HepG2 (cell line): Measurements from ENCODE around the gene UBAP2L. TPM values are rescaled to one million over a fixed set of nuclear protein-coding genes. Genes with fewer than 3 reads are reported as not detected.

Source experiments
- ATAC-seq: fragments of 200-7000 bp; cut with Tn5 transposase; 3 replicates; pipeline ENCODE4 v1.9.1; 2020; ENCODE audit warnings: mild to moderate bottlenecking, moderate library complexity
- BruUV-seq: library from RNA; stranded (reverse); fragments of 400-500 nt; replicated peaks from 2 replicates; lab custom pipeline; 2021; lab: Mats Ljungman, UMichigan
- CTCF ChIA-PET: fragments of 300-600 bp; formaldehyde crosslinking; extraction: SDS; loops from one replicate; lab custom pipeline; 2021; ENCODE audit warnings: low total read pairs, inconsistent platforms, low intra/inter-chr PET ratio; lab: Yijun Ruan, JAX
- POLR2A ChIA-PET: fragments of 350-600 bp; sonication (Branson Sonifier 250); formaldehyde crosslinking; loops from one replicate; lab custom pipeline; 2020; ENCODE audit warnings: antibody characterized with exemption, inconsistent platforms; lab: Yijun Ruan, JAX
- DNase-seq: peaks from one replicate; pipeline ENCODE4 v3.0.0-alpha.2; 2015; ENCODE audit warnings: low spot score
- FAIRE-seq: peaks from 3 replicates; lab custom pipeline; 2011; peaks lifted over from hg19 to GRCh38; lab: Jason Lieb, UNC
- H2AFZ ChIP-seq: one replicate; pipeline ENCODE4 v1.6.1; 2011; ENCODE audit warnings: low read length, inconsistent platforms
- H3K27ac ChIP-seq: fragments of 300-600 bp; 3 replicates; pipeline ENCODE4 v1.8.0; 2011; ENCODE audit warnings: mixed run types, mild to moderate bottlenecking, mixed read lengths, low read length, inconsistent platforms; ENCODE audit not compliant: insufficient read depth; ENCODE audit errors: extremely low read length
- H3K27me3 ChIP-seq, 2 experiments: fragments of 200-600 bp in 1 of 2; 2 replicates in 1 of 2; 3 replicates in 1 of 2; pipeline versions ENCODE4 v1.6.0 to v1.8.0; 2011; ENCODE audit warnings: low read length in 2 of 2, mild to moderate bottlenecking in 2 of 2, moderate library complexity in 2 of 2, inconsistent platforms in 1 of 2; ENCODE audit not compliant: insufficient read depth in 2 of 2, control insufficient read depth in 1 of 2
- H3K36me3 ChIP-seq, 2 experiments: fragments of 200-600 bp in 1 of 2; replicated peaks in 1 of 2; 2 replicates in 1 of 2; 3 replicates in 1 of 2; pipeline versions ENCODE4 v1.5.1 to v1.8.0; 2011; ENCODE audit warnings: low read length in 2 of 2, inconsistent platforms in 1 of 2; ENCODE audit not compliant: insufficient read depth in 2 of 2, control insufficient read depth in 1 of 2
- H3K4me1 ChIP-seq: 2 replicates; pipeline ENCODE4 v1.5.1; 2012; ENCODE audit warnings: low read length, inconsistent platforms; ENCODE audit not compliant: insufficient read depth
- H3K4me2 ChIP-seq: 2 replicates; pipeline ENCODE4 v1.6.0; 2011; ENCODE audit warnings: low read depth, low read length, inconsistent platforms
- H3K4me3 ChIP-seq, 3 experiments: fragments of 200-600 bp in 1 of 3; sonication (generic), shearing (Covaris generic) in 1 of 3; replicated peaks in 1 of 3; 2 replicates each; pipeline ENCODE4 v1.5.1; 2011 to 2016; ENCODE audit warnings: low read length in 3 of 3, inconsistent platforms in 2 of 3, low read depth in 2 of 3, mild to moderate bottlenecking in 2 of 3, control low read depth in 1 of 3, mixed read lengths in 1 of 3; ENCODE audit not compliant: insufficient read depth in 1 of 3
- H3K79me2 ChIP-seq: one replicate; pipeline ENCODE4 v1.6.1; 2011; ENCODE audit warnings: low read length, inconsistent platforms; ENCODE audit not compliant: insufficient read depth
- H3K9ac ChIP-seq: 2 replicates; pipeline ENCODE4 v1.6.0; 2011; ENCODE audit warnings: mild to moderate bottlenecking, low read depth, low read length, inconsistent platforms; ENCODE audit not compliant: insufficient read depth
- H3K9me3 ChIP-seq: 2 replicates; pipeline ENCODE4 v1.5.1; 2012; ENCODE audit warnings: mild to moderate bottlenecking, low read length
- H4K20me1 ChIP-seq: 2 replicates; pipeline ENCODE4 v1.6.0; 2011; ENCODE audit warnings: inconsistent platforms, mild to moderate bottlenecking, low read length, moderate library complexity; ENCODE audit not compliant: insufficient read depth
- CERS6 ChIP-seq: sonication (generic); formaldehyde crosslinking; IDR thresholded peaks from 2 replicates; pipeline ENCODE4 v1.5.0; 2020; ENCODE audit warnings: missing genetic modification reagents
- DMTF1 ChIP-seq: sonication (generic); formaldehyde crosslinking; IDR thresholded peaks from 2 replicates; pipeline ENCODE4 v1.4.0; 2020; ENCODE audit warnings: mild to moderate bottlenecking, missing genetic modification reagents
- ELK4 ChIP-seq: sonication (generic); formaldehyde crosslinking; IDR thresholded peaks from 2 replicates; pipeline ENCODE4 v1.9.0; 2021; ENCODE audit warnings: missing genetic modification reagents, borderline replicate concordance
- HMG20B ChIP-seq: conservative IDR thresholded peaks from 2 replicates; pipeline ENCODE4 v1.6.1; 2016; ENCODE audit warnings: missing genetic modification reagents, missing compliant biosample characterization
- RFX1 ChIP-seq: fragments of 450-650 bp; IDR thresholded peaks from 2 replicates; pipeline ENCODE4 v1.6.1; 2017
- ZNF383 ChIP-seq: sonication (generic); formaldehyde crosslinking; IDR thresholded peaks from 2 replicates; pipeline ENCODE4 v1.4.0; 2020; ENCODE audit warnings: missing genetic modification reagents, mild to moderate bottlenecking, borderline replicate concordance
- ZNF430 ChIP-seq: sonication (generic); formaldehyde crosslinking; IDR thresholded peaks from 2 replicates; pipeline ENCODE4 v1.9.0; 2021; ENCODE audit warnings: mild to moderate bottlenecking, missing genetic modification reagents
- ZNF891 ChIP-seq: sonication (generic); formaldehyde crosslinking; IDR thresholded peaks from 2 replicates; pipeline ENCODE4 v1.5.0; 2020; ENCODE audit warnings: mild to moderate bottlenecking, missing genetic modification reagents
- WGBS: methylation state at CpG from one replicate; pipeline ENCODE4 v1.1.6; 2017; ENCODE audit warnings: low lambda C conversion rate; 5-methylcytosine and 5-hydroxymethylcytosine counted together
- in situ Hi-C: cut with HindIII; loops from 2 replicates; pipeline ENCODE4 v1.10.0; 2017; ENCODE audit warnings: low pct_unique_long_range_greater_than_20kb; ENCODE audit not compliant: extremely low pct_ligation_motif_present
- intact Hi-C: fragments of 100-400 bp; cut with micrococcal nuclease; formaldehyde crosslinking; loops from one replicate; pipeline ENCODE4 v1.10.0; 2022; ENCODE audit not compliant: unreplicated experiment
- polyA plus RNA-seq, 8 experiments: library from polyadenylated mRNA; depleted of rRNA in 3 of 8; stranded (reverse) in 7 of 8; unstranded in 1 of 8; fragments of >200 nt; fragmentation: Illumina TruSeq in 4 of 8; extraction: Trizol in 4 of 8; gene quantifications; 2 replicates each; pipeline versions ENCODE4 v1.2.1 to v1.2.3, GENCODE V29; 2011 to 2016; ENCODE audit warnings: low read depth in 4 of 8, missing spikeins in 1 of 8, mixed read lengths in 1 of 8; ENCODE audit not compliant: insufficient read depth in 1 of 8
- total RNA-seq, 5 experiments: library from RNA; depleted of rRNA; stranded (reverse); fragments of >200 nt; fragmentation: Illumina TruSeq; extraction: Trizol; gene quantifications; 2 replicates each; pipeline ENCODE4 v1.2.3, GENCODE V29; 2016; ENCODE audit warnings: low read depth in 1 of 5
- TF ChIP-seq, protein P1 (sequence below): IDR thresholded peaks from 2 replicates; pipeline ENCODE4 v1.6.1; 2016; ENCODE audit warnings: missing compliant biosample characterization, missing genetic modification reagents, borderline replicate concordance
- TF ChIP-seq, protein P2 (sequence below): sonication (generic); formaldehyde crosslinking; IDR thresholded peaks from 2 replicates; pipeline ENCODE4 v1.5.1; 2020; ENCODE audit warnings: missing genetic modification reagents, mild to moderate bottlenecking, borderline replicate concordance

Gene UBAP2L
- total and polyA plus RNA-seq, 2 of the 13 experiments (the other 11 are each of a cell fraction or from before 2014, with no cell fraction given): 74.2 to 159 TPM

DNA sequence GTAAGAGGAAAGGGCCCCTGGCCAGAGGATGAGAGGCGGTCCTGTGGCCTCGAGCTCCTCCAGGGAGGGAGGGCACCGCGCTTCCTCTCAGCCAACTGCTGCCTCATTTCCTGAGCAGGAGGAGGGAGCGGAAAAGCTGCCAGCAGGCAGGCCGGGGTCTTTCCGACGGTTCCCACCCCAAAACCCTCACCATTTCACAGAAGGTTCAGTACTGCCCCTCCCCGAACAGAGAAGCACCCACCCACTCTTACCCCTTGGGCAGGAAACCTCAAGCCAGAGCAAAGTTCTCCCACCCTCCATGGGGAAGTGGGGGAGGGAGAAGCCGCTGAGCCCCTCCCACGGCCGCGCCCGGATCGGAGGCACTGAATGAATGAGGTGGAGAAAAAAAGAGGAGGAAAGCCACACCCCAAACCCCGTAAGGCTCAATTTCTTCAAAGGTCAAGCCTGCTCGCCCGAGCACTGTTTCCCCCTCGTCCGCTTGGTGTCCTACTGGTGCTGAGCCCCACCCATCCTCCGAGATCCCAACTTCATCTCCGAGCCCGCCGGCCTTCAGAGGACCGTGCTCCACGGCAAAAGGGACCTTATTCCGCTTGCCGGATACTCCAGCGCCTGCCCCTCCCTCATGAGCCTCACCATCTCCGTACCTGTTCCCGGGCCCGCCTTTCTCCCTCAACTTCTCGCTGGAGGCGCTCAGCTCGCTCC is 38.3 kb upstream of the UBAP2L start (continued):
- TF ChIP-seq DMTF1 (CRISPR knock-in tag) (no peak), HMG20B (CRISPR knock-in tag) (no peak), ZNF383 (CRISPR knock-in tag) (no peak), ZNF891 (peak; percentile 3; the same call in 1 of the 2 replicates)
- TF ChIP-seq, protein P1, sequence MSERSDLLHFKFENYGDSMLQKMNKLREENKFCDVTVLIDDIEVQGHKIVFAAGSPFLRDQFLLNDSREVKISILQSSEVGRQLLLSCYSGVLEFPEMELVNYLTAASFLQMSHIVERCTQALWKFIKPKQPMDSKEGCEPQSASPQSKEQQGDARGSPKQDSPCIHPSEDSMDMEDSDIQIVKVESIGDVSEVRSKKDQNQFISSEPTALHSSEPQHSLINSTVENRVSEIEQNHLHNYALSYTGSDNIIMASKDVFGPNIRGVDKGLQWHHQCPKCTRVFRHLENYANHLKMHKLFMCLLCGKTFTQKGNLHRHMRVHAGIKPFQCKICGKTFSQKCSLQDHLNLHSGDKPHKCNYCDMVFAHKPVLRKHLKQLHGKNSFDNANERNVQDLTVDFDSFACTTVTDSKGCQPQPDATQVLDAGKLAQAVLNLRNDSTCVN: no peak

DNA sequence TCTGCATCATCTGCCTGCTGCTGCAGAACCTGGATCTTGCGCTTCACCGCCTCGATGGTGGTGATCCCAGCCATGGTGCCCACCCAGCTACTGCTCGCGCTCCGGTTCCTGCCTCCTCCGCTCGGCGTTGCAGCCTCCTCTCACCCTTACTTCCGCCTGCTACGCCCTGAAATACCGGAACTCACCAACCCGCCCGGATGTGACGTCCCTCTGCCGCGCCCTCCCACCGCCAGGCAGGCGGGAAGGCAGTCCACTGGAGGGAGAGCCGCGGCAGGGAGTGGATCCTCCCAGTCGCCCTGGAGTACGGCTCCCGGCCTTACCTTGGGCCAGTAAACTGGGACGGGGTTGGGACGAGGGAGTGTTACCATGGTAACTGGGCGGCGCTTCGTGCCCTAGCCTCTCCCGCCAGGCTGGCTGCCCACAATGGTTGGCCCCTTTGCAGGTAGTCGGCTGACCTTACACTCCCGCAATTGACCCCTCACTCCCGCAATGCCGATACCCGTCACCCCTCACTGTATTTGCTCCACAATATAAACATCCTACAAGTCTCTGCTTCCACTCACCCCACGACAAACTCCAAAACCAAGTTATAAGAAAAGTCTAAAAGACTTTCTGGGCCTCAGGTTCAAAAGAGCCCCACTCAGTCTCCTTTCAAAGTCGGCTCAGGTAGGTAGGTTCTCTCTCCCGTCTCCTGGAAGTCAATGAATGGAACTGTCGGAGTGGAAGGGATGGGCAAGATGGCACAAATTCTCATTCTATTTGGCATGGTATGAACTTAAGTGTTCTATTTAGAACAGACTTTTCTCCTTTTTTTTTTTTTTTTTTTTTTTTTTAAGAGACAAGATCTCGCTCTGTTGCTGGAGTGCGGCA is 37.5 kb upstream of the UBAP2L start:
- Histone ChIP-seq H3K79me2 (peaks cover 45% of the 10 kb centered on the region), H2AFZ (no peak overlapping the region), H4K20me1 (peaks cover 40% of the 10 kb centered on the region), H3K36me3 (peaks cover 0 to 3% of the 10 kb centered on the region in 2 experiments; a peak in 2 of 5 replicates), H3K4me2 (peak overlapping the region; percentile 91), H3K9me3 (no peaks in the 10 kb centered on the region), H3K4me3 (peak overlapping the region; percentile 88 to 98 (median 90)), H3K27ac (peak overlapping the region; percentile 69), H3K9ac (peak overlapping the region; percentile 81), H3K4me1 (peaks cover 55% of the 10 kb centered on the region), H3K27me3 (no peaks in the 10 kb centered on the region; a peak in 1 of 5 replicates)
- ChIA-PET POLR2A (interaction anchor here (0.7 to 1.7 kb wide), 4 partner anchors 13 to 151 kb away, joined by 3 to 5 read pairs (median 4); no protein-coding TSS in a partner anchor), CTCF (interaction anchor here (1.3 kb wide), 1 partner anchor 89 kb away, joined by 3 read pairs; the partner anchor contains the start of gene HAX1)
- DNase-seq (peak; percentile 97), ATAC-seq (peak; percentile 97), FAIRE-seq (peak; percentile 80)
- BruUV-seq: TSS peak; percentile 76
- intact Hi-C loops: no loop called here
- in situ Hi-C loops: loop anchor here (5.0 kb wide), 2 partner anchors 89 to 154 kb away; partner anchors contain the start of gene HAX1
- WGBS: 9% methylated on average over 26 of the region's 41 CpGs
- TF ChIP-seq RFX1 (peak; percentile 95), CERS6 (CRISPR knock-in tag) (0 out of 2 replicates have a peak, but pooled peaks have one; percentile 5), ZNF430 (CRISPR knock-in tag) (no peak), ELK4 (no peak)
- TF ChIP-seq, protein P2, sequence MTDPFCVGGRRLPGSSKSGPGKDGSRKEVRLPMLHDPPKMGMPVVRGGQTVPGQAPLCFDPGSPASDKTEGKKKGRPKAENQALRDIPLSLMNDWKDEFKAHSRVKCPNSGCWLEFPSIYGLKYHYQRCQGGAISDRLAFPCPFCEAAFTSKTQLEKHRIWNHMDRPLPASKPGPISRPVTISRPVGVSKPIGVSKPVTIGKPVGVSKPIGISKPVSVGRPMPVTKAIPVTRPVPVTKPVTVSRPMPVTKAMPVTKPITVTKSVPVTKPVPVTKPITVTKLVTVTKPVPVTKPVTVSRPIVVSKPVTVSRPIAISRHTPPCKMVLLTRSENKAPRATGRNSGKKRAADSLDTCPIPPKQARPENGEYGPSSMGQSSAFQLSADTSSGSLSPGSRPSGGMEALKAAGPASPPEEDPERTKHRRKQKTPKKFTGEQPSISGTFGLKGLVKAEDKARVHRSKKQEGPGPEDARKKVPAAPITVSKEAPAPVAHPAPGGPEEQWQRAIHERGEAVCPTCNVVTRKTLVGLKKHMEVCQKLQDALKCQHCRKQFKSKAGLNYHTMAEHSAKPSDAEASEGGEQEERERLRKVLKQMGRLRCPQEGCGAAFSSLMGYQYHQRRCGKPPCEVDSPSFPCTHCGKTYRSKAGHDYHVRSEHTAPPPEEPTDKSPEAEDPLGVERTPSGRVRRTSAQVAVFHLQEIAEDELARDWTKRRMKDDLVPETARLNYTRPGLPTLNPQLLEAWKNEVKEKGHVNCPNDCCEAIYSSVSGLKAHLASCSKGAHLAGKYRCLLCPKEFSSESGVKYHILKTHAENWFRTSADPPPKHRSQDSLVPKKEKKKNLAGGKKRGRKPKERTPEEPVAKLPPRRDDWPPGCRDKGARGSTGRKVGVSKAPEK: no peak
